ENCODE results near the gene TOLLIP. TPM values are rescaled to one million over a fixed set of nuclear protein-coding genes. Genes with fewer than 3 reads are reported as not detected.

Gene TOLLIP
- total RNA-seq, 2 donors from 2014 or later = 40.2 to 56.3 TPM

DNA sequence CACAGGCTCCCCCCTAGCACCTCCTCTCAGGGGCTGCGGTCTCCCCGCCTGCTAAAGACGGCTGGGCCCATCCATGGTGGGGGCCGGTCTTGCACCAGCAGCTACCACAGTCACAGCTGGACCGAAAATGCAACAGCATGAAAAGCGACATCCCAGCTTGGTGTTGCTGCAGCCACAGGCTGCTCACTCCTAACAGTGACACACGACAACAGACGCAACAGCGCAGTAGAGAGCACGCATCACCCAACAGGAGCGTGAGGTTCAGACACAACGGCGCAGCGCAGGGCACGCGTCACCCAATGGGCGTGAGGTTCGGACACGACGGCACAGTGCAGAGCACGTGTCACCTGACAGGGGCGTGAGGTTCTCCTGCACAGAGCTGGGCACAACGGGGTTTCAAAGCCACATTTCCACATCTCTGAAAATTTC, 24.1 kb downstream of the TOLLIP start:
- Mint-ChIP-seq H3K4me1 (peaks cover 2% of the 10 kb centered on the region), H3K27me3 (no peaks in the 10 kb centered on the region), H3K4me3 (no peak overlapping the region), H3K27ac (no peak overlapping the region), H3K36me3 (ENCODE audit: low read depth) (no peaks in the 10 kb centered on the region)
- H3K9me3 ChIP-seq (ENCODE audit: control insufficient read depth, low read length, poor library complexity, severe bottlenecking) = no peaks in the 10 kb centered on the region
- no peak for DNase-seq
- no peak for ATAC-seq

DNA sequence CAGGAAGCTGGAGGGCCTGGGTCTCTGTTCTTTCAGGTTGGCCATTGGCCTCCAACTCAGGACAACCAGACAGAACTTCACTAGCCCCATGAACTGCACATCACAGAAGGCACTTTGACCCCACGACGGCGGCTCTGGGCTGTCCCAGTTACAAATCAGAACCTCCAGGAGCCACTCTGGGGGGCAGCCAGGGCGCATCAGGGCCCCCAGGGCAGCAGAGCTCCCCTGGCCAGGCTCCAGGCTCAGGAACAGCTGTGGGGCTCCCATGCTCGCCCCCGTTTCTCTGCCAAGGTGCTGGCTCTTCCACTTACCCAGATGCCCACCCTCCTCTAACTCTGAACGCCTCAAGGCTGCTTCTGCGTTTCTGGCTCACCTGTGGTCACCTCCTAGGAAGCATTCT, 25.5 kb downstream of the TOLLIP start:
- no peak for ATAC-seq

DNA sequence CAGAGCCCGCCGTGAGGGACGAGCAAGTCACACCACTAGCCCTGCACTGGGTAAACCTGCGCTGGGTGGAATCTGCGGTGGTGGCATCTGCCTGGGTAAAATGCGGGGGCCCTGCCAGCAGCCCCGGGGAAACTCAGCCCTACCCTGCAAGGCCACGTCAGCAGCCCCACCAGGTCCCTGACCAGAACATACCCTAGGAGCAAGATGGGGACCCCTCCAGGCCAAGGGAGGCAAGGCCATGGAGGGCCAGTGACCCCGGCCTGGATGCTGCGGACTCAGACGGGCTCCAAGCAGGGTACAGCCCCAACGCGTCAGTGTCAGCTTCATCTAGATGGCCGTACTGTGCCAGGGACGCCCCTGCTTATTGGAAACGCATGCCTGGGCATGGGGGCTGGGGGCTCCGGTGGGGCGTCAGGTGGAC, 26.3 kb downstream of the TOLLIP start:
- H3K4me3 Mint-ChIP-seq = no peak overlapping the region
- no peak for ATAC-seq

More for the DNA sequence above, 25.5 kb downstream of the TOLLIP start:
- Mint-ChIP-seq H3K4me1 (peaks cover 3% of the 10 kb centered on the region), H3K36me3 (ENCODE audit: low read depth) (no peaks in the 10 kb centered on the region), H3K27me3 (no peaks in the 10 kb centered on the region), H3K27ac (no peak overlapping the region), H3K4me3 (no peak overlapping the region)
- no peak for DNase-seq
- H3K9me3 ChIP-seq (ENCODE audit: control insufficient read depth, low read length, poor library complexity, severe bottlenecking) = no peaks in the 10 kb centered on the region

DNA sequence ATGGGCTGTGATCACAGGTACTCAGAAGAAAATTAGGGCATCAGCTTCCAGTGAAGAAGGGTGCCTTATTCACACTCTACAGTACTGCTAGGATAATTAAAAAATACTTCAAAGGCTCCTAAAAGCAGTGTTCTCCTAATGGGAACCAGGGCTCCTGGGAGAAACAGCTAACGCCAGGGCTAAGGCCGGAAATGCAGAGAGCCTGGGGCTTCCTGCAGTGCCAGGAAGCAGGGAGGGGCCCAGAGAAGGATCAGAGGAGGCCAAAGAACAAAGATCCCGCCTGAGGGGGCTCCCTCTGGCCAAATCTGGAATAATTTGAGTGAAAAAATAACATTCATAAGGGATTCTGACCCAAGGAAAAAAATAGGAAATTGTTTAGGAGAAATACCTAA, 27.5 kb downstream of the TOLLIP start:
- no peak overlapping the region for H3K4me3 Mint-ChIP-seq
- H3K4me1 Mint-ChIP-seq = peaks cover 10% of the 10 kb centered on the region
- no peak for ATAC-seq
- no peaks in the 10 kb centered on the region for H3K36me3 Mint-ChIP-seq (ENCODE audit: low read depth)
- no peaks in the 10 kb centered on the region for H3K9me3 ChIP-seq (ENCODE audit: control insufficient read depth, low read length, poor library complexity, severe bottlenecking)
- H3K27me3 Mint-ChIP-seq = no peaks in the 10 kb centered on the region
- H3K27ac Mint-ChIP-seq = no peak overlapping the region
- no peak for DNase-seq

More for the DNA sequence above, 26.3 kb downstream of the TOLLIP start:
- Mint-ChIP-seq H3K4me1 (peaks cover 4% of the 10 kb centered on the region), H3K27ac (no peak overlapping the region), H3K36me3 (ENCODE audit: low read depth) (no peaks in the 10 kb centered on the region), H3K27me3 (no peaks in the 10 kb centered on the region)
- no peaks in the 10 kb centered on the region for H3K9me3 ChIP-seq (ENCODE audit: control insufficient read depth, low read length, poor library complexity, severe bottlenecking)
- no peak for DNase-seq

DNA sequence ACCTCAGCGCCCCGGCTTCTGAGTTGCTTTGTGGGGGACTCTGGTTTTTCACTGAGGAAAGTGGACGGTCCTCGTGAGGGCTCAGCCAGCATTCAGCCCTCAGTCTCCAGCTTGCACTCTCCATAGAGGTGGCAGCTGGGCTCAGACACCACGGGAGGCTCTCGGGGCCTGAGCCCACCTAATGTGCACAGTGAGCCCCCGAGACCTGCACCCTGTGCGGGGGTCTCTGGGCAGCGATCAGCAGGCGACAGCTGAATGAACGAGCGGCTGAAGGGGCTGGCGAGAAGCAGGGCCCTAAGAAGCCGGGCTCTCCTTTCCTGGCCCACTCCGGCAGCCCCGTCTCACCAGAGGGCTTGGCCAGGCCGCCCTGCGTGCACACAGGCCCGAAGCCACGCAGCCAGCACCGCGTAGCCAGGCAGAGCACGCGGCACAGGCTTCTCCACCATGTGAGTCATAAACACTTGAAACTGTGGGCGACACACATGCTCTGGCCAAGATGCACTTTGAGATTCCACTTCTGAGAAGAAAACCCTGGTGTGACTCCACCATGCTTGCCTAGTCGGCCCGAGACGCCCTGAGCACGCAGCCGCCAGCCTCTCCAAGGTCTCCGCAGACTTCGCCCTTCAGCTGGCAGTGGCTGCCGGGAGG, 28.0 kb downstream of the TOLLIP start:
- no peak for ATAC-seq
- no peak overlapping the region for H3K27ac Mint-ChIP-seq
- no peaks in the 10 kb centered on the region for H3K9me3 ChIP-seq (ENCODE audit: control insufficient read depth, low read length, poor library complexity, severe bottlenecking)
- H3K27me3 Mint-ChIP-seq = no peaks in the 10 kb centered on the region
- no peaks in the 10 kb centered on the region for H3K36me3 Mint-ChIP-seq (ENCODE audit: low read depth)
- peaks cover 10% of the 10 kb centered on the region for H3K4me1 Mint-ChIP-seq
- H3K4me3 Mint-ChIP-seq = no peak overlapping the region
- DNase-seq = no peak

DNA sequence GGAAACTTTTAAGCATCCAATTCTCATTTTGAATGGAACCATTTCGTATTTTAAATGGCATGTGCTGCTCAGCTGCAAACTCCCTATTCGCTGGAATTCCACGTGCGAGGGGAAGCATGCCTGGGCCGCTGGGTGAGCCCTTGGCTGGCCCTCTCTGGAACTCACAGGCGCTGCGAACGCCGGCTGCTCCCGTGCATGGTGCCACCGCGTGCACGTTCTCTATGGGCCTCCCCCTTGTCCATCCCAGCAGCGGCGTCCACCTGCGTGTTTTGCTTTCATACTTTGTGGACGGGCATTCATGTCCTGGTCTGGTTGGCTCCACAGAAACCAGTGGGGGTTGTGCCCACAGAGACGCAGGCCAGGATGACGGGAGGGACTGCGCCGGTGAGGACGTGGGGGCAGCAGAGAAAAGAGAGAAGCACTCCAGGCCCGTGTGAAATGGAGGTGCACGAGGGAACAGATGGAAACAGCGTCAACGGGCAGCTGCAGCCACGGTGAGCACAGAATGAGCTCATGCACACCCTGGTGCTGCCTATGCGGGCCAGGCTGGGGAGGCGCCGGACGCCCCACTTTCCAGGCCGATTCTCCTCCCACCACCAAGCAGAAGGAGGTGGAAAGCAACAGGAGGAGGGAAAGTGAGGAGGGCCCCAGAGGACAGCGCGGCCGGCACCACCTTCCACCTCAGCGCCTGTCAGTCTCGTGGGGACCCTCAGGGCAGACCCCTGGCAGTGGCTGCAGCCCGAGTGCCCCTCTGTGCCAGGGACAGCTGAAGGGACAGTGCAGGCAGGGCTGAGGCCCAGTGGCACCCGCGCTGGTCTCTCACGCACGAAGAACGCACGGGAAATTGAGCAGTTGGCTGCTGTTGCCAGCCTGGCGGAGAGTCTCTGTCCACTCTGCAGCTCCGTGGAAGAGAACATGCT, 29.1 kb downstream of the TOLLIP start:
- H3K27ac Mint-ChIP-seq = peak overlapping the region; percentile 53
- H3K36me3 Mint-ChIP-seq (ENCODE audit: low read depth) = no peaks in the 10 kb centered on the region
- H3K27me3 Mint-ChIP-seq = no peaks in the 10 kb centered on the region

DNA sequence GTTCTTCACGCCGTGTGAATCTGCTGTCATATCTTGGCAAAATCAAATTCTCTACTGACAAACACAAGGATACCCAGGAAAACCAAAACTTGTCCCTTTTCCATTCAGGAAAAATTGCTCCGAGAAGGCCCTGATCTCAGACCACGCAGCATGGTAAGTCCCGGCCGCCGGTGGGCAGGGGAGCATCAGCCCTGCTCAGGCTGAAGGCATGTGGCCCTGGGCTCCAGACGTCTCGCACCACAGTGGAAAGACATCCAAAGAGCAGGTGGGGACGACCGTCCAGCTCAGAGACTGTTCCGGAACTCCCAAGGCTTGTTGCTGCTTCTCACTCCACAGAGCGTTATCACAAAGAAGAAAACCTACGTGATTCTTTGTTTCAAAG, 29.8 kb downstream of the TOLLIP start:
- ATAC-seq (no peak), DNase-seq (no peak)
- no peak overlapping the region for H3K4me3 Mint-ChIP-seq
- H3K36me3 Mint-ChIP-seq (ENCODE audit: low read depth) = no peaks in the 10 kb centered on the region
- peaks cover 10% of the 10 kb centered on the region for H3K4me1 Mint-ChIP-seq
- no peaks in the 10 kb centered on the region for H3K27me3 Mint-ChIP-seq
- no peaks in the 10 kb centered on the region for H3K9me3 ChIP-seq (ENCODE audit: control insufficient read depth, low read length, poor library complexity, severe bottlenecking)
- H3K27ac Mint-ChIP-seq = peak overlapping the region; percentile 53

More for the DNA sequence above, 29.1 kb downstream of the TOLLIP start:
- H3K4me3 Mint-ChIP-seq = peak overlapping the region; percentile 25
- no peaks in the 10 kb centered on the region for H3K9me3 ChIP-seq (ENCODE audit: control insufficient read depth, low read length, poor library complexity, severe bottlenecking)
- ATAC-seq (no peak), DNase-seq (no peak)
- H3K4me1 Mint-ChIP-seq = peaks cover 10% of the 10 kb centered on the region

DNA sequence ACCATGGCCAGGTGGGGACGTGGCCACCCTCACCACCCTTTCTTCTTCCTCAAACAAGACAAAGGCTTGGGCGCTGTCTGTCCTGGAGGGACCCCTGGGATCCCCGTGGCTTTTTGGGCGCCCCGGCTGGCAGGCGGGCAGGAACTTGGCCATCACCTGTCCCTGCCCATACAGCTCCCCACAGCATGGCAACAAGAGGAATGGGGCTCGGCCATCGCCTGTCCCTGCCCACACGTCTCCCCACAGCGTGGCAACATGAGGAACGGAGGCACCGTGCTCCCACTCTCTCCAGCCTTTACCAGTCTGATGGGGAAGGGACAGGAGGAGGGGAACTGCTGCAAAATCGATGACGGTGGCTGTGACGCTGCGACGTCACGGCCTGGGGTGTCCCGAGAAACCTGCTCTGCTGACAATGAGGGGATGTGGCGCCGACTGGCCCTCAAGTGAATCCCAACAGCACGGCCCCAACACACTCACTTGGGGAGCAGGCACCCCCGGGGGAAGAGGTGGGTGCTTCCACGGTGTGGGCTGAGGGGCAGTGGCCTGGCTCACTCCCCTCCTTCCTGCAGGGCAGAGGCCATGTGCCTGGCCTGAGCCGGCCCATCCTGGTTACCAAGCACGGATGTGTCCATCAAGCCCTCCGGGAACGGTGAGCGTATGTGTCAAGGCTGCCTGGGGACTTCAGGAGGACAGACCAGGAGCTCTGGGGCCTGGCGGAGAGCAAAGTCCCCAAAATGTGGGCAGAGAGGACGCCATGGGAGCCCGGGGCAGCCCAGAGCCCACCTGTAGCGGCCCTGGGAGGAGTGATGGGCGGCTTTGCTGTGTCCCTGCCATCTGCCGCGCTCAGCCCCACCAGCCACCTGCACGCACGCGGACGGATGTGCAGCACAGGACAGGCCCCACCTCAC, 30.4 kb downstream of the TOLLIP start:
- H3K36me3 Mint-ChIP-seq (ENCODE audit: low read depth) = no peaks in the 10 kb centered on the region
- peak overlapping the region; percentile 73 for H3K27ac Mint-ChIP-seq
- H3K27me3 Mint-ChIP-seq = no peaks in the 10 kb centered on the region
- no peaks in the 10 kb centered on the region for H3K9me3 ChIP-seq (ENCODE audit: control insufficient read depth, low read length, poor library complexity, severe bottlenecking)
- ATAC-seq = no peak
- no peak overlapping the region for H3K4me3 Mint-ChIP-seq
- no peak for DNase-seq
- peaks cover 10% of the 10 kb centered on the region for H3K4me1 Mint-ChIP-seq

DNA sequence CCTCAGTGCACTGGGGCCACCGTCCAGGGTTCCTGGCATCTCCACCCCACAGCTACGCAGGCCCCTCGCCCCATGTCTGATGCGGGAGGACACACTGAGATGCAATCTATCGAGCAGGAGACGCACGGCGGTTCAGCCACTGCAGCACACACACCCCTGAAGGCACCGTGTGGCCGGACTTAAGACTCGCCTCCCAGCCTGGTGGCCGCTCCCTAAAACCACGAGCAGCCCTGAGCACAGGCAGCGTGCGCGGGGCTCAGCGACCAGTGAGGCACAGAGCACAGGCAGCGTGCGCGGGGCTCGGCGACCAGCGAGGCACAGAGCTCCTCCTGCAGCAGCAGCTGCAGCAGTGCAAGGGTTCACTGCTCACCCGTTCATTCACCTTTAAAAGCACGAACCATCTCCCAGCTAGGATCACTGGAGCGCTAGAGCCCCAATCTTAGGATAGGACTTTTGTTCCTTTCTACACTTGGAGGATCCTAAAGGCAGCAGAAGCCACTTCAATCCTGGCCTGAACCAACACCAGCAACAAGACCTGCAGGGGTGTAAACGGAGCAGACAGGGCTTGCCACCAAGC, 31.4 kb downstream of the TOLLIP start:
- H3K27me3 Mint-ChIP-seq = no peaks in the 10 kb centered on the region
- H3K4me3 Mint-ChIP-seq = no peak overlapping the region
- no peak for DNase-seq
- H3K36me3 Mint-ChIP-seq (ENCODE audit: low read depth) = no peaks in the 10 kb centered on the region
- peaks cover 10% of the 10 kb centered on the region for H3K4me1 Mint-ChIP-seq
- no peaks in the 10 kb centered on the region for H3K9me3 ChIP-seq (ENCODE audit: control insufficient read depth, low read length, poor library complexity, severe bottlenecking)
- no peak for ATAC-seq
- peak overlapping the region; percentile 73 for H3K27ac Mint-ChIP-seq

DNA sequence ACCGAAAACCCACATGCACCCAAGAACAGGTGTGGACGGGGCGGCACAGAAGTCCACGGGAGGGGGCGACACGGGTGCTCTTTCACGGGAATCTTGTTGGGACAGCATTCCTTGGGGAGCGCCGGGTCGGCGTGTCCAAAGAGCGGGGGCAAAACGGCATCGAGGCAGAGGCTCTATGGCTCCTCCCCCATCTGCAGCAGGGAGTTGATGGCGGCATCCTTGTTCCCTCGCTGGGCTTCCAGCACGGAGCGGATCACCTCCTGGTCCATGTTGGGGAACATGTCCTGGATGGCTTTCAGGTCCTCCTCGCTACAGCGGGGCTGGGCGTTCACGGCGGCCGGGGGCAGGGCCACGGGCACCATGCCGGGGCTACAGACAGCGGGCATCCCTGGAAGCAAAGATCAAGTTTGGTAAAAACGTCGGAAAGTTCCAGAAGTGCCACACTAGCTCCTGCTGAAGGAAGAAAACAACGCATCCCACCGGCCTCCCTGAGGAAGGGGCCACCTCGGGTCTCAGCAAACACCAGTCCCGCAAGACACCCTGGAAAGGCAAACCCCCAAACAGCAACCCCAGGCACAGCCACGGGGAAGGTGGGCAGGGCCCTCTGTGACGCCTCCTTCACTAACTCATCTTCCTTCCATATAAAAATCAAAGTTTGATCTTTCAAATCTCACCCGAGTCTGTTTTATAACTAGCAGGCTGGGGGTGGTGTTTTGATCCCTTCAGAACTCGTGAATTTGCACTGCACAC, 32.4 kb downstream of the TOLLIP start:
- Mint-ChIP-seq H3K36me3 (ENCODE audit: low read depth) (no peaks in the 10 kb centered on the region), H3K4me1 (peaks cover 9% of the 10 kb centered on the region), H3K27me3 (no peaks in the 10 kb centered on the region), H3K4me3 (no peak overlapping the region), H3K27ac (peak overlapping the region; percentile 51)
- no peak for ATAC-seq
- no peaks in the 10 kb centered on the region for H3K9me3 ChIP-seq (ENCODE audit: control insufficient read depth, low read length, poor library complexity, severe bottlenecking)
- DNase-seq = no peak

DNA sequence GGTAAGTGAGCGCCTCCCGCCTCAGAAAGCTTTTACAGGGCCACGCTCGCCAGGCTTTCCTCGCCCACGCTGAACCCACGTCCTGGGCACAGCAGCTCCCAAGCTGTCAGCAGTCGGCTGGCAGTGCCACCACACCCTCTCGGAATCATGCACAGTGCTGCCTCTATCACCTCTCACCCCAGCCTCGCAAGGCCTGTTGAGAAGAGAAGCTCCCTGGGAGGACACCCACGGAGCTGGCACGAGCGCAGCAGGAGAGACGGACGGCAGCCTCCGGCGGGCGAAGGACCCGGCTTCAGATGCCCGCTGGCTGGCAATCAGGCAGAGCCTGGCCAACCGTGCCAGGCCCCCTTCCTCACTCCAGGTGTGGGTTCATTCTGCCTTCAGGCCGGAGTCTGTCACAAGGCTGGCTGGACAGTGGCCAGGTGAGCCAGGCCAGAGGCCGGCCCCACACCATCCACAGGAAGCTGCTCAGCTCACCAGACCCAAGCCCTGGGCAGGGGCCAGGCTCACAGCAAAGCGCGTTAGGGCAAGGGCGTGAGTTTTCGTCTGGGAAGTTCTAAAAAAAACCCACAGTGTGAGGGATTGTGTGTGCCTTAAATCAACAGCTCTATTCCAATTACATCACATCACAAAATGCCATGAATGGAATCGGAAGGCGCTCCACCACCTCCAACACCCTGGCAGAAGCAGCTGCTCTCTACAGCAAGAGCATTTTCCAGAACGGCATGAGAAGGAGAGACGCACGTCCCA, 33.2 kb downstream of the TOLLIP start:
- no peak overlapping the region for H3K27ac Mint-ChIP-seq

DNA sequence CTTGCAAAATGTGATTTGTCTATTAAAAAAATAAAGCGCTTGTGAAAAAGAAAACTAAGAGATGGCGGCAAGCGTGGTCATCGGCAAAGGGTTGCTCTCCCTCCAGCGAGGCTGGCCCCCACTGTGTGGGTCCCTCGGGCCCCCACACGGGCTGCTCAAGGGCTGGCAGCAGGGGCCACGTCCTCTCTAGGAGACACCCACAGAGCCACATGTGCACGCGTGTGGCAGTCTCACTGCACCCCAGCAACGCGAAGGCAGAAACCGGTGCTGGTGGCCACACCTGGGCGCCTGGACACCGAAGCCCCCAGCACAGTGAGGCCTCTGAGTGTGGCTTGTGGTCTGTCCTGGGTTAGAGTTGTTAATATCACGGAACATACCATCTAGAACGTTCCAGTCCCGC, 34.4 kb downstream of the TOLLIP start:
- no peak for DNase-seq
- no peaks in the 10 kb centered on the region for H3K9me3 ChIP-seq (ENCODE audit: control insufficient read depth, low read length, poor library complexity, severe bottlenecking)
- H3K36me3 Mint-ChIP-seq (ENCODE audit: low read depth) = no peaks in the 10 kb centered on the region
- no peak for ATAC-seq
- no peak overlapping the region for H3K27ac Mint-ChIP-seq
- no peak overlapping the region for H3K4me3 Mint-ChIP-seq
- no peaks in the 10 kb centered on the region for H3K27me3 Mint-ChIP-seq
- peaks cover 7% of the 10 kb centered on the region for H3K4me1 Mint-ChIP-seq

More for the DNA sequence above, 33.2 kb downstream of the TOLLIP start:
- Mint-ChIP-seq H3K4me1 (peaks cover 7% of the 10 kb centered on the region), H3K27me3 (no peaks in the 10 kb centered on the region), H3K36me3 (ENCODE audit: low read depth) (no peaks in the 10 kb centered on the region), H3K4me3 (no peak overlapping the region)
- no peaks in the 10 kb centered on the region for H3K9me3 ChIP-seq (ENCODE audit: control insufficient read depth, low read length, poor library complexity, severe bottlenecking)
- ATAC-seq = no peak
- no peak for DNase-seq
